HL-60/S4 (cell line): Measurements from ENCODE around the gene TMEM259.

Experiments used
- in situ Hi-C: fragments of 300-500 bp; cut with MboI; formaldehyde crosslinking; loops from 2 replicates; pipeline ENCODE4 v1.14.3; 2022; ENCODE audit warnings: low sequenced_read_pairs

Gene TMEM259

GRCh38 chr19:1020868-1021425 is at the start of gene TMEM259:
TMEM259 (minus strand) TSS chr19:1021123; CDS start chr19:1020996, 127 bp downstream.
- in situ Hi-C loops, result no loop called here

DNA sequence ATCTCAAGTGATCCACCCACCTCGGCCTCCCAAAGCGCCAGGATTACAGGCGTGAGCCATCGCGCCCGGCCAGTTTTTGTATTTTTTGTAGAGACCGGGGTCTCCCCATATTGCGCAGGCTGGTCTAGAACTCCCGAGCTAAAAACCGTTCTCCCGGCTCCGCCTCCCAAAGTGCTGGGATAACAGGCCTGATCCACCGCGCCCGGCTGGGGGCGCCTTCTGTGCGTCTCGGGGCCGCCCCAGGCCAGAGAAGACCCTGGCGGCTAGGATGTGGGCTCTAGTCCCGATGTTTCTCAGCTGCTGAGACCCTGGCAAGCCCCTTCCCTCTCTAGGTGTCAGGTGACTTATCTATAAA is 49.6 kb upstream of the TMEM259 start:
- in situ Hi-C loops, result no loop called here

GRCh38 chr19:1069009-1069779 is 48.3 kb upstream of the TMEM259 start:
- in situ Hi-C loops, result no loop called here

DNA sequence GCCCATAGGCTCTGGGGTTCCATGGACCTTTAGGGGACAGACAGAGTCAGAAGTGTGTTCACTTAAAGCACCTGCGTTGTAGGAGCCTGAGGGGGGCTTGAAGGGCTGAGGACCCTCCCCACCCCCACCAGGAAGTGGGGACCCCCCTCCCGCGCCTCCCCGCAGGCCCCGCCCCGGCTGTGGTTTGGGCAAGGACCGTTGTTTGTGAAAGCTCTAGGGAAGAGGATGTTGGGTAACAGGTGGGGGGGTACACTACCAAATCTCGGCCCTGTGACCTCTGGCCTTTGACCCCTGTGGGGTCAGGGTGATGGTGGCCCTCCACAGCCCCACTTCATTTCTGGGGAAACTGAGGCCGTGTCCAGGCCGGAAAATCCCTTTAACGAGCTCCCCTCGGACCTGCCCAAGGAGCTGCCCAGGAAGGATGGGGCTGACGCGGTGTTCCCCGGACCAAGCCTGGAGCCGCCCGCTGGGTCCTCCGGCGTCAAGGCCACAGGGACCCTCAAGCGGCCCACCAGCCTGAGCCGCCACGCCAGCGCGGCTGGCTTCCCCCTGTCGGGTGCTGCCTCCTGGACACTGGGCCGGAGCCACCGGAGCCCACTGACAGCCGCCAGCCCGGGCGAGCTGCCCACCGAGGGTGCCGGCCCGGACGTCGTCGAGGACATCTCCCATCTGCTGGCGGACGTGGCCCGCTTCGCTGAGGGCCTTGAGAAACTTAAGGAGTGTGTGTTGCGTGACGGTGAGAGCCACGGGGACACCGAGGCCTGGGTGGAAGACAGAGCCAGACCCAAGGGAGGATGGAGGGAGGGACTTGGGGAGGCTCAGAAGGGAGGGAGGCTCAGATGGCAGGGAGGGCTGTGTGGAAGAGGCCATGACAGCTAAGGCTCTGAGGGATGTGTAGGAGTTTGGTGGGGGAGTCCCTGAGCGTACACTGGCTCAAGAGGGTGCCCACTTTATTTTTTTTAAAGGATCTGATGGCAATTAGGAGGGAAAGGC is 47.4 kb upstream of the TMEM259 start:
- in situ Hi-C loops, result no loop called here

DNA sequence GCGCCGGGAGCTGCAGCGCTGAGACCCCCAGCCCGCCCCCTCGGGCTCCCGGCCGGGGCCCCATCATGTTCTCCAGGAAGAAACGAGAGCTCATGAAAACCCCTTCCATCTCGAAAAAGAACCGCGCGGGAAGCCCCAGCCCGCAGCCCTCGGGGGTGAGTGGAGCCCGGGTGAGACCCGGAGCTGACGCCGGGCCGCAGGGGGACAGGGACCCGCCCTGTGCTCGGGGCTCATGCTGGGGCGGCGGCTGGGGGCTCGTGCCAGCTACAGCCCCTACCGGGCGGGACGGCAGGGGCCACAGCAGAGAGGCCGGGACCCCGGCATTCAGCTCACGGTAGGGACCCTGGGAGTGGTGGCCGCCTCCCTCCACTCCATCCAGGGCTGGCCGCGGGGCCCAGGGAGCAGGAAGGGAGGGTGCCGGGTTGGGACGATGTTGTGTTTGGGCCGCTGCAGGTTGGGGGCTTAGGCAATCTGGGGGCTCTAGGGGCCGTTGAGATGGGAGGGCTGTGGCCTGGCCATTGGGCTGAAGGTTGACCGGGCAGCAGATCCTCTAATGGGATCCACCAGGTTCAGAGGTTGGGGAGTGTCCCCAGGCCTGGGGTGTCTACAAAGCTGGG is 46.5 kb upstream of the TMEM259 start:
- in situ Hi-C loops, result no loop called here

GRCh38 chr19:1066748-1067340 is 45.9 kb upstream of the TMEM259 start, which contains the start of gene ARHGAP45:
ARHGAP45 (plus strand) TSS chr19:1067167; CDS start chr19:1067406, 239 bp downstream.
- in situ Hi-C loops, result no loop called here

DNA sequence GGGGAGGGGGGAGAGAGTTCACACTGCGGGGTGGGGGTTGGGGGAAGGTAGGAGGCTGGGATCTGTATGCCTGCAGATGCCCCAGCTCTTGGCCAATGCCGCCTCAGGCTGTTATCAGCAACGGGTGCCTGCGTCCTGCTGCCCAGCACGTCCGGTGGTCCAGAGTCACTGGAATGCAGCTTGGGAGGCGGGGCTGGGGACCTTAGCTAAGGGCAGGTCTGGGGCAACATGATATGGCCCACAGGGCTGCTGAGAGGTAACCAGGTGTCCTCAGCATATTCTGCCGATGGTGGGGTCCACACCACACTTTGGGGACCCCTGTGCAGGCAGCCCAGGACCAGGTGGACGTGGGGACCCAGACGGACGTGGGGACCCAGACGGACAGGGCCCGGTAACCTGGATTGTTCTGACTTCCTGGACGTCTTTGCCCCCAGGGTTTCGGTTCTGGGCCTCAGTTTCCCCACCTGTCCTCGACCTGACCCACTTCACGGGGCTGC is 45.4 kb upstream of the TMEM259 start:
- in situ Hi-C loops, result no loop called here

GRCh38 chr19:1065606-1066109 is 44.7 kb upstream of the TMEM259 start:
- in situ Hi-C loops, result no loop called here

GRCh38 chr19:1064661-1065605 is 44.0 kb upstream of the TMEM259 start:
- in situ Hi-C loops, result no loop called here

DNA sequence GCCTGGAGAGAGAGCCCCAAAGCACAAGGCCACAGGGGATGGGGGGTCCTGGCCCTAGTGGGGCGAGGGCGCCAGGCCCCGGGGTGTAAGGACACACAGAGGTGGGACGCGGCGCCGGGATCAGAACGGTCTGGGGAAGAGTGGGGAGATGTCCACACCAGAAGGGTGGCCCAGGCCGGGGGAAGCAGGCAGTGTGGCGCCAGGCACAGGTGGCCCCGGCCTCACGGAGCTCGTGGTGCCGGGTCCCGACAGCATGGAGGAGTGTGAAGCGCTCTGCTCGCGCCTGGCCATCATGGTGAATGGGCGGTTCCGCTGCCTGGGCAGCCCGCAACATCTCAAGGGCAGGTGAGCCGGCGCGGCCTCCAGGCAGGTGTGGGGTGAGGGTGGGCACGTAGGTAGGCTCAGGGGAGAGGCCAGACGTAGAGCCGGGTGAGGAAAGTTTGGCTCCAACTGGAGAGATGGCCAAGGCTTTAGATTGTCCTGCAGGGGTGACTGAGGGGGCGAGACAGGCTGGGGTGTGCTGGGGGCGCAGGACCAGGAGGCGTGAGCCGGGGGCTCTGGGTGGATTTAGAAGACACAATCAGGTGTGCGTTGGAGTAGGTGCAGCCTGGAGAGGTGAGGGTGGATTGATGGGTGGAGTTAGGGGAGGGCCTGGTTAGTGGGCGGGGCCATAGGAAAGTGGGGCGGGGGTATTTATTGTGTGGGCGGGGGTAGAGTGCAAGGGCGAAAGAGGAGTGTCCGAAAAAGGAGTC is 43.2 kb upstream of the TMEM259 start:
- in situ Hi-C loops, result no loop called here

DNA sequence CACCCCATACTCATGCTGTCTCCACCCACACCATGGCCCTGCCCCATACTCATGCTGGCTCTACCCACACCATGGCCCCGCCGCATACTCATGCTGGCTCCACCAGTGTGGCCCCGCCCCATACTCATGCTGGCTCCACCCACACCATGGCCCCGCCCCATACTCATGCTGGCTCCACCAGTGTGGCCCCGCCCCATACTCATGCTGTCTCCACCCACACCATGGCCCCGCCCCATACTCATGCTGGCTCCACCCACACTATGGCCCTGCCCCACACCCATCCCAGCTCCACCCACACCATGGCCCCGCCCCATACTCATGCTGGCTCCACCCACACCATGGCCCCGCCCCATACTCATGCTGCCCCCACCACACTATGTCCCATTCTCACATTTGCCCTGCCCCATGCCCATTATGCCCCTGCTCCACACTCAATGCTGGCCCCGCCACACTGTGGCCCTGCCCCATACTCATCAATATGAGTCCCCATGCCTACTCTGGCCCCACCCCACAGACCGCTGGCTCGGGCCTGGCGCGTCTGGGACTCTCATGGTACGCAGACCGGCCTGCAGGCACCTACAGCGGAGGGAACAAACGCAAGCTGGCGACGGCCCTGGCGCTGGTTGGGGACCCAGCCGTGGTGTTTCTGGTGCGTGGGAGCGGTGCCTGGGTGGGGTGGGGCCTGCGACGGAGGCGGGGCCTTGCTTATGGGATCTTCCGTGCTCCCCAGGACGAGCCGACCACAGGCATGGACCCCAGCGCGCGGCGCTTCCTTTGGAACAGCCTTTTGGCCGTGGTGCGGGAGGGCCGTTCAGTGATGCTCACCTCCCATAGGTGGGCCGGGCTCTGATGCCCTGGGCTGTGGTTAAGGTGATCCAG is 42.3 kb upstream of the TMEM259 start:
- in situ Hi-C loops, result no loop called here

DNA sequence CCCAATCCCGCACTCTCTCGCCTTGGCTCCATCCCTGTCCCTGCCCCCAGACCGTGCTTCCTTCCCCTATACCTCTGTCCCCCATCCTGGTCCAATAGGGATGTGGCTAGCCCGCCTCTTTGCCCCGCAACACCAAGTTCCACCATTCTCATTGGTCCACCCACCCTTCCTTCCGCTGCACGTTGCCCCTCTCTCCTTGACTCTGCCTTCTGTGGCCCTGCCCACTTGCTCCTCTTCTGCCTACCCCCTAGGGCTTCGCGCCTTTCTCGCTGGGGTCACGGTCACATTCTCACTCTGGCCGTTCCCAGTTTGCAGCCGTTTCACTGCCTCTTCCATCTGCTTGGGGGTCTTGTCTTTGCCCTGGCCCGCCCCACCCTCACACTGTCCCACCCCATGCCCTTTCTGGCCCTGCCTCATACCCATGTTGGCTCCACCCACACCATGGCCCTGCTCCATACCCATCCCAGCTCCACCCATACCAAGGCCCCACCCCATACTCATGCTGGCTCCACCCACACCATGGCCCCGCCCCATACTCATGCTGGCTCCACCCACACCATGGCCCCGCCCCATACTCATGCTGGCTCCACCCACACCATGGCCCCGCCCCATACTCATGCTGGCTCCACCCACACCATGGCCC is 41.6 kb upstream of the TMEM259 start:
- in situ Hi-C loops, result no loop called here

GRCh38 chr19:1061987-1062386 is 41.1 kb upstream of the TMEM259 start:
- in situ Hi-C loops, result no loop called here

DNA sequence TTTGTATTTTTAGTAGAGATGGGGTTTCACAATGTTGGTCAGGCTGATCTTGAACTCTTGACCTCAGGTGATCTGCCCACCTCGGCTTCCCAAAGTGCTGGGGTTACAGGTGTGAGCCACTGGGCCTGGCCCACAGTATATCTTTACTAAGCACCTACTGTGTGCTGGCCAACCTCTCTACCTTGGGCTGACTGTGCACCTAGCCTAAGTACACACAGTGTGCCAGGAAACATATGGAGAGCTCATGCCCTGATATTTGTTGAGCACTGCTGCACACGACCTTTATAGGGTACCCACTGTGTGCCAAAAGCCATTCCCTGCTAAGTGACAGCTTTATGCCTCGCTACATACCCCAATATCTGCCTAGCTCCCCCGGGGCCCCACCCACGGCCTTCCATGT is 39.8 kb upstream of the TMEM259 start:
- in situ Hi-C loops, result no loop called here

DNA sequence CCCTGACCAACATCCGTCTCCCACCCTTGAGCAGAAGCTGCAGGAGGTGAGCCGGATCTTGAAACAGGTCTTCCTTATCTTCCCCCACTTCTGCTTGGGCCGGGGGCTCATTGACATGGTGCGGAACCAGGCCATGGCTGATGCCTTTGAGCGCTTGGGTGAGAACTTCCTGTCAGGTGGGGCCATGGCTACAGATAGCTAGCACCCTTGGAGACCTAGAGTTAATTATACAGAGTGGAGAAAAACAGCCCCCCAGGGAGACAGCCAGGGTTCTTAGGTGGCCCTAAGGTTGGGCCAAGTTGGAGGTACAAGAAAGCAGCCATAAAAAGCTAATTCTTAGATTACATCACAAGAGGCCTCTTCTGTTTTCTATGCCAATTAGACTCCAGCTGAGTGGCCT is 37.2 kb upstream of the TMEM259 start:
- in situ Hi-C loops, result no loop called here

GRCh38 chr19:1057176-1057855 is 36.4 kb upstream of the TMEM259 start:
- in situ Hi-C loops, result no loop called here
